K562 (cell line): Measurements from ENCODE around the gene ZFP36. TPM values are rescaled to one million over a fixed set of nuclear protein-coding genes. Genes with fewer than 3 reads are reported as not detected.

Source experiments
- CBFA2T2 ChIP-seq: fragments of 450-650 bp; conservative IDR thresholded peaks from 2 replicates; pipeline ENCODE4 v1.6.1; 2017; ENCODE audit warnings: mild to moderate bottlenecking
- COPS2 ChIP-seq: fragments of 450-650 bp; conservative IDR thresholded peaks from 2 replicates; pipeline ENCODE4 v1.6.1; 2016; ENCODE audit warnings: mild to moderate bottlenecking, moderate library complexity
- E2F6 ChIP-seq, 2 experiments: IDR thresholded peaks; 2 replicates each; pipeline ENCODE4 v1.6.1; 2011; ENCODE audit warnings: borderline replicate concordance in 1 of 2, control low read depth in 1 of 2, low read depth in 1 of 2, low read length in 1 of 2, mild to moderate bottlenecking in 1 of 2, mixed read lengths in 1 of 2, moderate library complexity in 1 of 2; ENCODE audit not compliant: insufficient read depth in 1 of 2, insufficient read length in 1 of 2, poor library complexity in 1 of 2, severe bottlenecking in 1 of 2; ENCODE audit errors: extremely low read depth in 1 of 2
- ELK3 ChIP-seq: fragments of 450-650 bp; formaldehyde crosslinking; IDR thresholded peaks from 2 replicates; pipeline ENCODE4 v1.4.0; 2020; ENCODE audit warnings: mild to moderate bottlenecking
- GTF2F1 ChIP-seq: IDR thresholded peaks from 2 replicates; pipeline ENCODE4 v1.6.1; 2011; ENCODE audit warnings: low read depth, low read length, improper control_type of control experiment
- HCFC1 ChIP-seq: IDR thresholded peaks from 2 replicates; pipeline ENCODE4 v1.6.1; 2012; ENCODE audit warnings: low read depth, low read length, improper control_type of control experiment
- HDAC1 ChIP-seq, 2 experiments: fragments of 450-650 bp; IDR thresholded peaks; 2 replicates each; pipeline ENCODE4 v1.6.1; 2016 to 2017; ENCODE audit warnings: inconsistent platforms in 1 of 2, mild to moderate bottlenecking in 1 of 2, moderate library complexity in 1 of 2
- MEF2A ChIP-seq: IDR thresholded peaks from 2 replicates; pipeline ENCODE4 v1.6.1; 2011; ENCODE audit warnings: low read depth, mild to moderate bottlenecking, low read length, moderate library complexity; ENCODE audit not compliant: control insufficient read depth
- MNT ChIP-seq, 2 experiments: fragments of 450-650 bp; conservative IDR thresholded peaks; 2 replicates each; pipeline ENCODE4 v1.6.1; 2017; ENCODE audit warnings: mild to moderate bottlenecking in 2 of 2, moderate library complexity in 2 of 2
- STAT5B ChIP-seq: fragments of 250-450 bp; sonication (Bioruptor Pico); IDR thresholded peaks from 2 replicates; pipeline ENCODE4 v1.8.0; 2021; ENCODE audit warnings: mild to moderate bottlenecking, inconsistent platforms
- TBL1XR1 ChIP-seq, 2 experiments: IDR thresholded peaks; 2 replicates each; pipeline ENCODE4 v1.6.1; 2012; ENCODE audit warnings: improper control_type of control experiment in 2 of 2, low read length in 2 of 2, mild to moderate bottlenecking in 1 of 2
- TEAD4 ChIP-seq, 2 experiments: sonication (generic) in 1 of 2; formaldehyde crosslinking in 1 of 2; IDR thresholded peaks; 2 replicates each; pipeline versions ENCODE4 v1.6.1 to v1.8.0; 2012 to 2022; ENCODE audit warnings: borderline replicate concordance in 1 of 2, inconsistent platforms in 1 of 2, low read length in 1 of 2, mild to moderate bottlenecking in 1 of 2, missing genetic modification reagents in 1 of 2
- TGIF2 ChIP-seq: sonication (generic); formaldehyde crosslinking; IDR thresholded peaks from 2 replicates; pipeline ENCODE4 v1.8.1; 2022; ENCODE audit warnings: mild to moderate bottlenecking, missing genetic modification reagents, moderate library complexity
- ZBTB12 ChIP-seq: fragments of 250-450 bp; sonication (Bioruptor Pico); IDR thresholded peaks from 2 replicates; pipeline ENCODE4 v1.4.0; 2020
- ZBTB5 ChIP-seq: fragments of 450-650 bp; IDR thresholded peaks from 2 replicates; pipeline ENCODE4 v1.6.1; 2017; ENCODE audit warnings: antibody characterized with exemption
- ZNF449 ChIP-seq: fragments of 250-450 bp; sonication (Bioruptor Pico); IDR thresholded peaks from 2 replicates; pipeline ENCODE4 v1.8.0; 2022; ENCODE audit warnings: moderate library complexity, mild to moderate bottlenecking, inconsistent platforms
- ZNF830 ChIP-seq: fragments of 250-450 bp; sonication (Bioruptor Pico); IDR thresholded peaks from 2 replicates; pipeline ENCODE4 v1.5.0; 2021; ENCODE audit warnings: mild to moderate bottlenecking
- polyA plus RNA-seq, 8 experiments: library from polyadenylated mRNA; depleted of rRNA in 4 of 8; stranded (reverse) in 5 of 8; unstranded in 3 of 8; fragments of >200 nt; fragmentation: Nextera tagmentation in 2 of 8; fragmentation: Illumina TruSeq in 1 of 8; extraction: Ambion mirVana in 2 of 8; extraction: Trizol in 1 of 8; gene quantifications; 2 replicates each; pipeline versions ENCODE4 v1.2.1 to v1.2.3, GENCODE V29; 2011 to 2014; ENCODE audit warnings: inconsistent platforms in 1 of 8, missing spikeins in 1 of 8
- total RNA-seq, 7 experiments: library from RNA; depleted of rRNA in 6 of 7; stranded (reverse); fragments of >200 nt in 6 of 7; fragmentation: Illumina TruSeq in 2 of 7; extraction: Trizol in 2 of 7; gene quantifications; 2 replicates each; pipeline versions ENCODE4 v1.2.1 to v1.2.3, GENCODE V29; 2011 to 2021; ENCODE audit warnings: low replicate concordance in 1 of 7

Gene ZFP36
- total and polyA plus RNA-seq, 9 of the 15 experiments (the other 6 are each of a cell fraction or from before 2014, with no cell fraction given) = 1.0 to 20.1 (median 3.5) TPM

GRCh38 chr19:39381910-39382611 is 24.6 kb upstream of the ZFP36 start (continued):
- TF ChIP-seq ZBTB5 = no peak
- peak in 1 of 2 experiments; percentile 72; a peak in 2 of 4 replicates for TF ChIP-seq MNT (conservative IDR thresholded peaks at IDR 0.05)
- peak in 1 of 2 experiments; percentile 98; a peak in 2 of 4 replicates for TF ChIP-seq HDAC1 (IDR thresholded peaks at IDR 0.05)
- TF ChIP-seq TBL1XR1 (IDR thresholded peaks at IDR 0.05; ENCODE audit: low read length in 2 of 2) = peak in 1 of 2 experiments; percentile 84; a peak in 2 of 4 replicates
- TF ChIP-seq MEF2A = no peak
- no peak for TF ChIP-seq E2F6 (IDR thresholded peaks at IDR 0.05; ENCODE audit: borderline replicate concordance in 1 of 2, extremely low read depth in 1 of 2, insufficient read depth in 1 of 2, insufficient read length in 1 of 2, low read depth in 1 of 2, low read length in 1 of 2, poor library complexity in 1 of 2, severe bottlenecking in 1 of 2)
- TF ChIP-seq CBFA2T2 = peak; percentile 94
- TF ChIP-seq GTF2F1 = no peak
- no peak for TF ChIP-seq ZNF449 (CRISPR knock-in tag)
- no peak for TF ChIP-seq HCFC1
- 0 out of 2 replicates have a peak, but pooled peaks have one; percentile 22 for TF ChIP-seq ZBTB12 (CRISPR knock-in tag)
- no peak for TF ChIP-seq COPS2
- no peak for TF ChIP-seq ELK3 (CRISPR knock-in tag)
- no peak for TF ChIP-seq TGIF2
- TF ChIP-seq ZNF830 (CRISPR knock-in tag) = no peak
- TF ChIP-seq TEAD4 (IDR thresholded peaks at IDR 0.05; ENCODE audit: low read length) = peak; percentile 94
- TF ChIP-seq TEAD4 (CRISPR knock-in tag; IDR thresholded peaks at IDR 0.05; ENCODE audit: borderline replicate concordance) = no peak
- no peak for TF ChIP-seq STAT5B (CRISPR knock-in tag)
